ENCODE measurements around the gene CEP55. TPM values are rescaled to one million over a fixed set of nuclear protein-coding genes. Genes with fewer than 3 reads are reported as not detected.
"Not testable (repeated sequence)": the region's sequence is repeated elsewhere in the genome, so short reads cannot be mapped to it uniquely, and the experiment has no call there.

The CEP55 gene
- total RNA-seq, 2 donors from 2014 or later: 11.3 to 30.0 TPM

- Histone ChIP-seq H3K4me3 (no peak overlapping the region), H3K36me3 (no peaks in the 10 kb centered on the region), H3K9ac (ENCODE audit: low read depth in 2 of 2, low read length in 2 of 2) (no peak overlapping the region), H3K9me3 (no peaks in the 10 kb centered on the region), H3K4me1 (no peaks in the 10 kb centered on the region), H3K27ac (no peak overlapping the region), H3K27me3 (no peaks in the 10 kb centered on the region)
- intact Hi-C loops (cut with DNase I): no loop called here
- no peak for TF ChIP-seq CTCF (IDR thresholded peaks at IDR 0.05)
- DNase-seq: no peak
These were observed 38.9 kb downstream of the CEP55 start for GRCh38 chr10:93535293-93535692.

- H3K36me3 ChIP-seq; H3K9me3 ChIP-seq; H3K4me1 ChIP-seq; DNase-seq; H3K9ac ChIP-seq (ENCODE audit: low read depth in 2 of 2, low read length in 2 of 2); H3K27me3 ChIP-seq; H3K27ac ChIP-seq; H3K4me3 ChIP-seq: not testable (repeated sequence)
- intact Hi-C loops (cut with DNase I): loop anchor here (5.0 kb wide), 1 partner anchor 136 kb away; no protein-coding TSS in a partner anchor
These were observed 44.5 kb downstream of the CEP55 start for GRCh38 chr10:93540871-93541270.

- intact Hi-C loops (cut with DNase I): loop anchor here (5.0 kb wide), 1 partner anchor 136 kb away; no protein-coding TSS in a partner anchor
- Histone ChIP-seq H3K9ac (ENCODE audit: low read depth in 2 of 2, low read length in 2 of 2) (peak overlapping the region in 1 of 2 donors; percentile 61), H3K9me3 (no peaks in the 10 kb centered on the region), H3K4me3 (no peak overlapping the region), H3K36me3 (no peaks in the 10 kb centered on the region), H3K4me1 (no peaks in the 10 kb centered on the region), H3K27ac (peak overlapping the region; percentile 56), H3K27me3 (no peaks in the 10 kb centered on the region)
- TF ChIP-seq CTCF (IDR thresholded peaks at IDR 0.05): peak; percentile 91
- peak; percentile 75 for DNase-seq
These were observed 45.3 kb downstream of the CEP55 start for GRCh38 chr10:93541402-93542357.

GRCh38 chr10:93542358-93542791, 46.0 kb downstream of the CEP55 start:
- Histone ChIP-seq H3K4me3 (no peak overlapping the region), H3K4me1 (no peaks in the 10 kb centered on the region), H3K9me3 (no peaks in the 10 kb centered on the region), H3K36me3 (no peaks in the 10 kb centered on the region), H3K27me3 (no peaks in the 10 kb centered on the region), H3K27ac (peak overlapping the region; percentile 56), H3K9ac (ENCODE audit: low read depth in 2 of 2, low read length in 2 of 2) (peak overlapping the region in 1 of 2 donors; percentile 61)
- no peak for TF ChIP-seq CTCF (IDR thresholded peaks at IDR 0.05)
- intact Hi-C loops (cut with DNase I): loop anchor here (5.0 kb wide), 1 partner anchor 135 kb away; no protein-coding TSS in a partner anchor
- DNase-seq: peak; percentile 86

GRCh38 chr10:93546995-93547394, 50.6 kb downstream of the CEP55 start:
- DNase-seq: not testable (repeated sequence)

GRCh38 chr10:93547522-93547921, 51.1 kb downstream of the CEP55 start:
- peak overlapping the region; percentile 67 for H3K27ac ChIP-seq
- no peaks in the 10 kb centered on the region for H3K4me1 ChIP-seq
- H3K27me3 ChIP-seq: no peaks in the 10 kb centered on the region
- no peak for TF ChIP-seq CTCF (IDR thresholded peaks at IDR 0.05)
- H3K9me3 ChIP-seq: no peaks in the 10 kb centered on the region
- H3K36me3 ChIP-seq: no peaks in the 10 kb centered on the region
- no peak overlapping the region for H3K9ac ChIP-seq (ENCODE audit: low read depth in 2 of 2, low read length in 2 of 2)
- intact Hi-C loops (cut with DNase I): no loop called here
- no peak for DNase-seq
- H3K4me3 ChIP-seq: no peak overlapping the region

More at GRCh38 chr10:93546995-93547394, 50.6 kb downstream of the CEP55 start:
- H3K36me3 ChIP-seq; H3K27me3 ChIP-seq; H3K4me3 ChIP-seq; H3K4me1 ChIP-seq; H3K9ac ChIP-seq (ENCODE audit: low read depth in 2 of 2, low read length in 2 of 2); H3K9me3 ChIP-seq; intact Hi-C loops (cut with DNase I): not testable (repeated sequence)
- peak overlapping the region; percentile 67 for H3K27ac ChIP-seq
